Adrenal gland (tissue), 12 donors: ENCODE measurements around the gene NXPH1. TPM values are rescaled to one million over a fixed set of nuclear protein-coding genes. Genes with fewer than 3 reads are reported as not detected.

Experiments used
- DNase-seq, 7 donors: peaks; one replicate each; pipeline ENCODE4 v3.0.0-alpha.2; 2019 to 2020
- H3K27ac ChIP-seq, 5 donors: fragments of 200-600 bp; sonication (generic) in 4 of 5; 1 replicate in 3 of 5; 2 replicates in 2 of 5; pipeline versions ENCODE4 v1.5.1 to v1.8.0; 2016 to 2020; ENCODE audit warnings: mild to moderate bottlenecking in 1 of 5
- H3K27me3 ChIP-seq: fragments of 200-600 bp; 2 replicates; pipeline ENCODE4 v1.8.0; 2021
- H3K36me3 ChIP-seq, 2 donors: fragments of 200-600 bp; replicated peaks in 1 of 2; 1 replicate in 1 of 2; 2 replicates in 1 of 2; pipeline versions ENCODE4 v1.5.1 to v1.8.0; 2018 to 2022
- H3K4me1 ChIP-seq, 2 donors: fragments of 200-600 bp; replicated peaks in 1 of 2; 1 replicate in 1 of 2; 2 replicates in 1 of 2; pipeline versions ENCODE4 v1.5.1 to v1.8.0; 2018 to 2021
- H3K4me3 ChIP-seq, 4 donors: fragments of 200-600 bp; sonication (generic) in 3 of 4; one replicate each; pipeline ENCODE4 v1.5.1; 2016 to 2018
- H3K9me3 ChIP-seq, 3 donors: fragments of 200-600 bp; sonication (generic) in 1 of 3; replicated peaks in 1 of 3; 1 replicate in 2 of 3; 2 replicates in 1 of 3; pipeline versions ENCODE4 v1.5.1 to v1.8.0; 2016 to 2021
- POLR2A ChIP-seq, 2 donors: fragments of 450-650 bp; IDR thresholded peaks; one replicate each; pipeline ENCODE4 v1.6.1; 2017; ENCODE audit warnings: antibody characterized with exemption in 2 of 2, mild to moderate bottlenecking in 2 of 2, moderate library complexity in 1 of 2
- WGBS, 4 donors: extraction: QIAGEN DNeasy Blood & Tissue Kit in 2 of 4; methylation state at CpG; one replicate each; pipeline versions ENCODE4 v1.1.5 to v1.1.7; 2013 to 2017; 5-methylcytosine and 5-hydroxymethylcytosine counted together
- intact Hi-C, 2 donors: fragments of 100-400 bp; cut with DNase I; formaldehyde crosslinking; loops; one replicate each; pipeline versions ENCODE4 v1.14.1 to v1.15.0; 2022 to 2023
- polyA plus RNA-seq, 3 donors: library from polyadenylated mRNA; stranded (reverse); fragments of 200-250 nt in 2 of 3; fragments of 350-450 nt in 1 of 3; fragmentation: Illumina TruSeq in 1 of 3; extraction: RNeasy Lipid Tissue Mini Kit (QIAGEN cat#74804) in 1 of 3; gene quantifications; one replicate each; pipeline ENCODE4 v1.2.3, GENCODE V29; 2013 to 2014
- total RNA-seq, 9 donors: library from RNA; depleted of rRNA in 4 of 9; stranded (reverse); fragments of >200 nt in 4 of 9; fragments of 120-200 nt in 1 of 9; fragmentation: NEBNext Ultra II Directional in 1 of 9; extraction: Animal tissue kit (Norgen Biotek cat#: 25700) in 1 of 9; gene quantifications; one replicate each; pipeline versions ENCODE4 v1.1.0 to v1.2.4, GENCODE V29; 2013 to 2023
- TF ChIP-seq, protein P1 (sequence below), 6 experiments: fragments of 450-650 bp in 4 of 6; fragments of 200-600 bp in 2 of 6; sonication (generic) in 1 of 6; IDR thresholded peaks; 1 replicate in 5 of 6; 2 replicates in 1 of 6; pipeline versions ENCODE4 v1.5.1 to v1.8.0; 2016 to 2021; ENCODE audit warnings: antibody characterized with exemption in 6 of 6, mild to moderate bottlenecking in 2 of 6, moderate library complexity in 1 of 6
- donor health status: healthy with polysubstance abuse.
- donor health status: Bipolar disorder and iron deficiency.
- donor health status: DM: yes; HTN: yes; CAD: no.
- donor health status: DM: no; HTN: no; CAD: no.
- donor health status: DM: no; HTN: no; CAD: no.
- donor health status: DM: yes; HTN: yes; CAD: no.

Gene NXPH1
- total and polyA plus RNA-seq, 12 donors, result 6.8 to 80.2 (median 40.7) TPM

DNA sequence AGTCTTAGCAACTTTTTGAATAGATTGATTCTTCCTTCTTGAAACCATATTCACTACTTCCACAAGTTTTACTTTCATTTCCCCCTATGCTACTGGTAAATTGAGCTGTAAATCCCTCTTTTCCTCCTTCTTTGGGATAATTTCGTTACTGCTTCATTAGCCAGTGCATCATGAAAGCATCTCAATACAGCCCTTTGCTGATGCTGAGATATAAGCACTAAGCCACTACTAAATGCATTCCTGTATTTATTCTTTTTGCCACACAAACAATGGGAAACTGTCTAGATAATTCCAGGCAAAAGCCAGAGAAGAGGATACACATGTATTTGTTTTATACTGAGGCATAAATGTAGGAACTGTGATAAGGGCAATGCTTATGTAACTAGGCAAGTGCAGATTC is 313.9 kb downstream of the NXPH1 start:
- no peak overlapping the region for H3K4me3 ChIP-seq
- no peak overlapping the region for H3K27ac ChIP-seq
- 40 to 55% (median 45%) methylated on average over 1 of the region's 1 CpG for WGBS, 4 donors
- H3K36me3 ChIP-seq, result no peaks in the 10 kb centered on the region
- no peak for DNase-seq
- TF ChIP-seq, protein P1, sequence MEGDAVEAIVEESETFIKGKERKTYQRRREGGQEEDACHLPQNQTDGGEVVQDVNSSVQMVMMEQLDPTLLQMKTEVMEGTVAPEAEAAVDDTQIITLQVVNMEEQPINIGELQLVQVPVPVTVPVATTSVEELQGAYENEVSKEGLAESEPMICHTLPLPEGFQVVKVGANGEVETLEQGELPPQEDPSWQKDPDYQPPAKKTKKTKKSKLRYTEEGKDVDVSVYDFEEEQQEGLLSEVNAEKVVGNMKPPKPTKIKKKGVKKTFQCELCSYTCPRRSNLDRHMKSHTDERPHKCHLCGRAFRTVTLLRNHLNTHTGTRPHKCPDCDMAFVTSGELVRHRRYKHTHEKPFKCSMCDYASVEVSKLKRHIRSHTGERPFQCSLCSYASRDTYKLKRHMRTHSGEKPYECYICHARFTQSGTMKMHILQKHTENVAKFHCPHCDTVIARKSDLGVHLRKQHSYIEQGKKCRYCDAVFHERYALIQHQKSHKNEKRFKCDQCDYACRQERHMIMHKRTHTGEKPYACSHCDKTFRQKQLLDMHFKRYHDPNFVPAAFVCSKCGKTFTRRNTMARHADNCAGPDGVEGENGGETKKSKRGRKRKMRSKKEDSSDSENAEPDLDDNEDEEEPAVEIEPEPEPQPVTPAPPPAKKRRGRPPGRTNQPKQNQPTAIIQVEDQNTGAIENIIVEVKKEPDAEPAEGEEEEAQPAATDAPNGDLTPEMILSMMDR (IDR thresholded peaks at IDR 0.05), result no peak
- no peak for TF ChIP-seq POLR2A (IDR thresholded peaks at IDR 0.05)
- H3K4me1 ChIP-seq, result peaks cover 0 to 12% of the 10 kb centered on the region in 2 donors
- no peaks in the 10 kb centered on the region for H3K9me3 ChIP-seq
- intact Hi-C loops, result no loop called here
- no peaks in the 10 kb centered on the region for H3K27me3 ChIP-seq

DNA sequence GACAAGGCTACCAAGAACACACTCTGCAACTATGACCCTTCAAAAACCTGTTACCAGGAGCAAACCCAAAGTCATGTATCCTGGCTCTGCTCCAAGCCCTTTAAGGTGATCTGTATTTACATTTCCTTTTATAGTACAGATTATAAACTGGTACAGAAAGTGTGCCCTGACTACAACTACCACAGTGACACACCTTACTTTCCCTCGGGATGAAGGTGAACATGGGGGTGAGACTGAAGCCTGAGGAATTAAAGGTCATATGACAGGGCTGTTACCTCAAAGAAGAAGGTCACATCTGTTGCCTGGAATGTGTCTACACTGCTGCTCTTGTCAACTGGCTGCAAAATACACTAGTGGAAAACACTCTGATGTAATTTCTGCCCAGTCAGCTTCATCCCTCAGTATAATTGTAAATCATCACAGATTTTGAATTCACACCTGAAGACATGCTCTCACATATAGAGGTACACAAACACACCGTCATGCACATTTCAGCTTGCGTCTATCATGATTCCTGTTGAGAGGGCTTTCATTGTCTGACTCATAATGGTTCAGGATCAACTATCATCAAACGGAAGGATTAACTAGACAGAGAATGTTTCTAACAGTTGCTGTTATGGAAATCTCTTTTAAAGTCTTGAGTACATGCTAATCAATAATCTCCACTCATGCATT is 318.3 kb downstream of the NXPH1 start:
- DNase-seq, result no peak
- 83 to 89% (median 87%) methylated on average over 4 of the region's 4 CpGs for WGBS, 4 donors

GRCh38 chr7:8753355-8753754 is 319.9 kb downstream of the NXPH1 start:
- H3K27ac ChIP-seq, result no peak overlapping the region
- H3K36me3 ChIP-seq, result no peaks in the 10 kb centered on the region
- TF ChIP-seq, protein P1 (IDR thresholded peaks at IDR 0.05), result no peak
- no peak for TF ChIP-seq POLR2A (IDR thresholded peaks at IDR 0.05)
- DNase-seq, result no peak
- H3K4me3 ChIP-seq, result no peak overlapping the region
- no peaks in the 10 kb centered on the region for H3K27me3 ChIP-seq
- intact Hi-C loops, result no loop called here
- WGBS, 4 donors, result 87 to 95% (median 90%) methylated on average over 3 of the region's 3 CpGs
- peaks cover 0 to 1% of the 10 kb centered on the region in 2 donors for H3K4me1 ChIP-seq
- H3K9me3 ChIP-seq, result no peaks in the 10 kb centered on the region

More for the DNA sequence above, 318.3 kb downstream of the NXPH1 start:
- Histone ChIP-seq H3K36me3 (no peaks in the 10 kb centered on the region), H3K27me3 (no peaks in the 10 kb centered on the region), H3K4me3 (no peak overlapping the region), H3K27ac (no peak overlapping the region), H3K9me3 (no peaks in the 10 kb centered on the region), H3K4me1 (peaks cover 0 to 12% of the 10 kb centered on the region in 2 donors)
- TF ChIP-seq, protein P1 (IDR thresholded peaks at IDR 0.05), result no peak
- TF ChIP-seq POLR2A (IDR thresholded peaks at IDR 0.05), result no peak
- intact Hi-C loops, result no loop called here

DNA sequence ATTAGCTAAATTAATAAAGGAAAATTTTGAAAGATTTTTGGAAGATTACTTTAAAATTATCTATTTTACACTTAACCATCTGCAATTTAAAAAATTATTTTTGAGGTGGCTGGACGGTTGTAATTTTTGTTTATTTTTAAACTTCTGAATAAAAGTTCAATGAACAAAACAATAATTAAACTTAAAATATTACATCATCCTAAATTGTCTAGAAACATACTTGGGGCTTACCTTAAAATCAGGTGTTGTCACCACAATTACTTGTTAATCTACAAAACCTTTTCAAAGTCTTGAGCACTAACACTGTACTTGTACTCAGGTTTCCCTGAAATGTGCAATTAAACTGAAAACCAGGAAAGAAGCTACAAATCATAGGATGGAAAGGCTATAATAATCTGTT is 328.3 kb downstream of the NXPH1 start:
- Histone ChIP-seq H3K9me3 (no peaks in the 10 kb centered on the region), H3K27ac (no peak overlapping the region), H3K4me1 (peaks cover 0 to 5% of the 10 kb centered on the region in 2 donors), H3K4me3 (no peak overlapping the region), H3K27me3 (no peaks in the 10 kb centered on the region), H3K36me3 (no peaks in the 10 kb centered on the region)
- intact Hi-C loops, result no loop called here
- 70 to 91% (median 82%) methylated on average over 1 of the region's 1 CpG for WGBS, 4 donors
- DNase-seq, result no peak
- TF ChIP-seq, protein P1 (IDR thresholded peaks at IDR 0.05), result no peak
- TF ChIP-seq POLR2A (IDR thresholded peaks at IDR 0.05), result no peak
